A673 (cell line): ENCODE results near the gene YTHDC2. TPM values are rescaled to one million over a fixed set of nuclear protein-coding genes. Genes with fewer than 3 reads are reported as not detected.

ENCODE experiments used
- BruUV-seq: library from RNA; stranded (reverse); fragments of 400-500 nt; replicated peaks from 2 replicates; lab custom pipeline; 2021; lab: Mats Ljungman, UMichigan
- CTCF ChIA-PET: fragments of 300-600 bp; sonication (Branson Sonifier 250); formaldehyde crosslinking; loops from one replicate; lab custom pipeline; 2022; ENCODE audit warnings: antibody characterized with exemption; lab: Charles Lee
- POLR2A ChIA-PET: fragments of 300-600 bp; sonication (Branson Sonifier 250); formaldehyde crosslinking; loops from one replicate; lab custom pipeline; 2022; ENCODE audit warnings: antibody characterized with exemption; ENCODE audit not compliant: low non-redundant PET; lab: Charles Lee
- DNase-seq: peaks from one replicate; pipeline ENCODE4 v3.0.0-alpha.2; 2015; ENCODE audit warnings: low spot score
- H3K27ac ChIP-seq: fragments of 200-600 bp; sonication (generic); 2 replicates; pipeline ENCODE4 v1.5.1; 2016; ENCODE audit warnings: mixed run types, low read depth, mild to moderate bottlenecking, mixed read lengths, antibody characterized with exemption, low read length; ENCODE audit not compliant: poor library complexity, severe bottlenecking
- H3K27me3 ChIP-seq: fragments of 200-600 bp; sonication (generic); replicated peaks from 2 replicates; pipeline ENCODE4 v1.6.1; 2017; ENCODE audit warnings: mixed run types, low read depth, mild to moderate bottlenecking, mixed read lengths, antibody characterized with exemption, low read length; ENCODE audit not compliant: insufficient read depth, poor library complexity
- H3K36me3 ChIP-seq: fragments of 200-600 bp; sonication (generic); 2 replicates; pipeline ENCODE4 v1.6.1; 2016; ENCODE audit warnings: mixed run types, mild to moderate bottlenecking, mixed read lengths, antibody characterized with exemption, low read length; ENCODE audit not compliant: insufficient read depth, poor library complexity, severe bottlenecking
- H3K4me1 ChIP-seq: fragments of 200-600 bp; sonication (generic); 2 replicates; pipeline ENCODE4 v1.6.1; 2017; ENCODE audit warnings: mixed run types, mild to moderate bottlenecking, mixed read lengths, antibody characterized with exemption, low read length; ENCODE audit not compliant: insufficient read depth, poor library complexity, severe bottlenecking
- H3K4me3 ChIP-seq: fragments of 200-600 bp; sonication (generic); 2 replicates; pipeline ENCODE4 v1.5.1; 2016; ENCODE audit warnings: low read depth, mixed run types, mild to moderate bottlenecking, mixed read lengths, low read length; ENCODE audit not compliant: poor library complexity, severe bottlenecking
- H3K9me3 ChIP-seq: fragments of 200-600 bp; sonication (generic); 2 replicates; pipeline ENCODE4 v1.6.1; 2016; ENCODE audit warnings: mixed run types, low read depth, mild to moderate bottlenecking, mixed read lengths, antibody characterized with exemption, low read length; ENCODE audit not compliant: poor library complexity, severe bottlenecking
- EZH2 ChIP-seq: fragments of 200-600 bp; sonication (generic); IDR thresholded peaks from 2 replicates; pipeline ENCODE4 v1.6.1; 2017; ENCODE audit warnings: borderline replicate concordance, low read depth, mild to moderate bottlenecking, mixed read lengths, antibody characterized with exemption, low read length; ENCODE audit not compliant: poor library complexity, severe bottlenecking
- intact Hi-C: fragments of 100-400 bp; cut with micrococcal nuclease; formaldehyde crosslinking; loops from one replicate; pipeline ENCODE4 v1.10.0; 2022; ENCODE audit not compliant: unreplicated experiment
- total RNA-seq: library from RNA; stranded (reverse); gene quantifications from 2 replicates; pipeline ENCODE4 v1.2.3, GENCODE V29; 2021
- TF ChIP-seq, protein P1 (sequence below): fragments of 300-800, 200-600 bp; sonication (generic); conservative IDR thresholded peaks from 2 replicates; pipeline ENCODE4 v1.5.1; 2017; ENCODE audit warnings: low read depth, mild to moderate bottlenecking, antibody characterized with exemption, low read length, moderate library complexity, mixed read lengths

Gene YTHDC2
- total RNA-seq, 1 experiment from 2014 or later: 24.3 TPM

DNA sequence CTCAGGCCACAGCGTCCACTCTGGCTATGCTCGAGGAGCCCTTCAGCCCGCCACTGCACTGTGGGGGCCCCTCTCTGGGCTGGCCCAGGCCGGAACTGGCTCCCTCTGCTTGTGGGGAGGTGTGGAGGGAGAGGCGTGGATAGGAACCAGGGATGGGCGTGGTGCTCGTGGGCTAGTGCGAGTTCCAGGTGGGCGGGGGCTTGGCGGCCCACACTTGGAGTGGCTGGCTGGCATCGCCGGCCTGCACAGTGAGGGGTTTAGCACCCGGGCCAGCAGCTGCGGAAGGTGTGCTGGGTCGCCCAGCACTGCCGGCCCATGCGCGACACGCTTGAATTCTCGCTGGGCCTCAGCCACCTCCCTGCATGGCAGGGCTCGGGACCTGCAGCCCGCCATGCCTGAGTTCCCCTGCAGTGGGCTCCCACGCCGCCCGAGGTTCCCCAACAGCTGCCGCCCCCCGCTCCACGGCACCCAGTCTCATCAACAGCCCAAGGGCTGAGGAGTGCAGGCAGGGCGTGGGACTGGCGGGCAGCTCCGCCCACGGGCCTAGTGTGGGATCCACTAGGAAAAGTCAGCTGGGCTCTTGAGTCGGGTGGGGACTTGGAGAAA lies 103.8 kb downstream of the YTHDC2 start:
- Histone ChIP-seq H3K36me3 (no peaks in the 10 kb centered on the region), H3K27me3 (no peaks in the 10 kb centered on the region), H3K4me1 (no peaks in the 10 kb centered on the region), H3K27ac (no peak overlapping the region), H3K4me3 (no peak overlapping the region), H3K9me3 (no peaks in the 10 kb centered on the region)
- no TSS peak for BruUV-seq
- ChIA-PET POLR2A (no interaction called here), CTCF (no interaction called here)
- intact Hi-C loops: loop anchor here (10.0 kb wide), 1 partner anchor 1458 kb away; no protein-coding TSS in a partner anchor
- no peak for DNase-seq
- TF ChIP-seq, protein P1, sequence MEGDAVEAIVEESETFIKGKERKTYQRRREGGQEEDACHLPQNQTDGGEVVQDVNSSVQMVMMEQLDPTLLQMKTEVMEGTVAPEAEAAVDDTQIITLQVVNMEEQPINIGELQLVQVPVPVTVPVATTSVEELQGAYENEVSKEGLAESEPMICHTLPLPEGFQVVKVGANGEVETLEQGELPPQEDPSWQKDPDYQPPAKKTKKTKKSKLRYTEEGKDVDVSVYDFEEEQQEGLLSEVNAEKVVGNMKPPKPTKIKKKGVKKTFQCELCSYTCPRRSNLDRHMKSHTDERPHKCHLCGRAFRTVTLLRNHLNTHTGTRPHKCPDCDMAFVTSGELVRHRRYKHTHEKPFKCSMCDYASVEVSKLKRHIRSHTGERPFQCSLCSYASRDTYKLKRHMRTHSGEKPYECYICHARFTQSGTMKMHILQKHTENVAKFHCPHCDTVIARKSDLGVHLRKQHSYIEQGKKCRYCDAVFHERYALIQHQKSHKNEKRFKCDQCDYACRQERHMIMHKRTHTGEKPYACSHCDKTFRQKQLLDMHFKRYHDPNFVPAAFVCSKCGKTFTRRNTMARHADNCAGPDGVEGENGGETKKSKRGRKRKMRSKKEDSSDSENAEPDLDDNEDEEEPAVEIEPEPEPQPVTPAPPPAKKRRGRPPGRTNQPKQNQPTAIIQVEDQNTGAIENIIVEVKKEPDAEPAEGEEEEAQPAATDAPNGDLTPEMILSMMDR: no peak
- no peak for TF ChIP-seq EZH2

DNA sequence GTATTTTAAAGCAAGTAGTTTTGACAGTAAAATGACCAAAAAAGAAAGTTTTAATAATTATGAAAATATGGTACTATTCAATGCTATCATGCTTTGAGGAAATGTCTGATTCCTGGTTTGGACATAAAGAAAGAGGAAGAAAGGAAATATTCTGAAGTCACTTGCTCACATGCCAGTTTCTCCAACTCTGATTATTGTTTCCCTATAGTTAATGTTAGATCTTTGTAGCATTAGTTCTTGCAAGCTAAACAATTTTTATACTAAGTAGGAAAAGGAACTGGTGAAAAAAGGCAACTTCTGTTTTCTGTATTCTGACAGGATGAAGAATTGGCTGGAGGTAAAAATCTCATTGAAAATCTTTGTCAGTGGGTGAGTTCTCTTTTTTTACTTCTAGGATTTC lies 119.5 kb downstream of the YTHDC2 start:
- H3K27ac ChIP-seq: no peak overlapping the region
- no peak overlapping the region for H3K4me3 ChIP-seq
- BruUV-seq: no TSS peak
- H3K36me3 ChIP-seq: no peaks in the 10 kb centered on the region
- DNase-seq: no peak
- H3K9me3 ChIP-seq: no peaks in the 10 kb centered on the region
- intact Hi-C loops: no loop called here
- POLR2A ChIA-PET: no interaction called here
- peaks cover 18% of the 10 kb centered on the region for H3K27me3 ChIP-seq
- TF ChIP-seq, protein P1: no peak
- no peak for TF ChIP-seq EZH2
- H3K4me1 ChIP-seq: no peaks in the 10 kb centered on the region
- CTCF ChIA-PET: no interaction called here

DNA sequence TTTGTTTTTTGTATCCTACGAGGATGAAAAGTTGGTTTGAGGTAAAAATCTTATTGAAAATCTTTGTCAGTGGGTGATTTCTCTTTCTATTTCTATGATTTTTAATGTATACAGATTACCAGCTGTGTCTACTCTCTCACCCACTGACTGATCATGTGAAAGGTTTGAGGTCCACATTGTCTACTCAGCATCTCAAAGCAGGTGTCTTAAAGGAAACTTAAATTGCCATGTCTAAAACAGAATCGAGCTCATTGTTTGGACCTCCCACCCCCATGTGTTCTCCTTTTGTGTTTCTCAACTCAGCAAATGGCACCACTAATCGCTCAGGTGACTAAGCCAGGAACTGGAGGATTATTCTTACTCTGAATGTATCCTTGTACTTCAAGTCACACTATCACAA lies 121.5 kb downstream of the YTHDC2 start:
- Histone ChIP-seq H3K36me3 (no peaks in the 10 kb centered on the region), H3K9me3 (peaks cover 6% of the 10 kb centered on the region), H3K27ac (no peak overlapping the region), H3K27me3 (peaks cover 18% of the 10 kb centered on the region), H3K4me3 (no peak overlapping the region), H3K4me1 (no peaks in the 10 kb centered on the region)
- no TSS peak for BruUV-seq
- ChIA-PET CTCF (no interaction called here), POLR2A (no interaction called here)
- no peak for TF ChIP-seq EZH2
- TF ChIP-seq, protein P1: no peak
- DNase-seq: no peak
- intact Hi-C loops: no loop called here
